ENCODE results near the gene CD300C.
"Not testable (repeated sequence)": the region's sequence is repeated elsewhere in the genome, so short reads cannot be mapped to it uniquely, and the experiment has no call there.

CD300C gene

DNA sequence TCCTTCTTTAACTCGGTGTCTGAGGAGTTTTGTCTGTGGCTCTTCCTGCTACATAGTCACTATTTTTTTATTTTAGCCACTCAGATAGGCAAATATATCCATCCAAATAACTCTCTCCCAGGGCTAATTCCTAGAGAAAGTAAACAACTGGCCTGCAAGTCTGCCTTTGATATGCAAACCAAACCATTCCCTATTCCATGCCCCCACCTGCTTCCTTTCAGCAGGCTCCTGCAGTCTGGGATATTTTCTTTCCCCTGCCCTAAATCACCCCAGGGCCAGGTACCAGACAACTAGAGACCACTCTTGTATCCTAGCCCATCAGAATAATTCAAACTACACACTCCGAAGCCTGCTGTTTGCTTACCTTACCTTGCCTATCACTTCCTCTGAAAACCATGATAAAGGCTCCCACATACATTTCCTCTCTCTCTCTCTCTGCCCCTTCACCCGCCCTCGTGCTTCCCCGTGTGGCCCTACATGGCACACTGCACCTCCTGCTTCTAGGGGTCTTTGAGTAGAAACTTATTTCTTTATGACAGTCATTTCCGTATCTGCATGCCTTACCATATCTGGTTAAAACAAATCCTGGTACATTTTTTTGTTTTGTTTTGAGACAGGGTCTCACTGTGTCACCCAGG, 13.1 kb upstream of the CD300C start:
- DNase-seq, result no peak

DNA sequence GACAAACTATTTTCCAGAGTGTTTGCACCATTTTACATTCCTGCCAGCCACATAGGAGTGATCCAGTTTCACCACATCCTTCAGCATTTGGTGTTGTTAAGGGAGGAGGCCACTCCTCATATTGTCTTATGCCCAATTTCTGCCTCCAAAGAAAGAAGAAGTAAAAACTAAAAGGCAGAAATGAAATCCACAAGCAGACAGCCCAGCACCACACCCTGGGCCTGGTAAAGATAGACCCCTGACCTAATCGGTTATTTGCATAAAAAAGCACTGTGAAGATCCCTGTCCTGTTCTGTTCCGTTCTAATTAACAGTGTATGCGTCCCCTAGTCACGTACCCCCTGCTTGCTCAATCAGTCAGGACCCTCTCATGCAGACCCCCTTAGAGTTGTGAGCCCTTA, 12.5 kb upstream of the CD300C start:
- not testable (repeated sequence) for DNase-seq

DNA sequence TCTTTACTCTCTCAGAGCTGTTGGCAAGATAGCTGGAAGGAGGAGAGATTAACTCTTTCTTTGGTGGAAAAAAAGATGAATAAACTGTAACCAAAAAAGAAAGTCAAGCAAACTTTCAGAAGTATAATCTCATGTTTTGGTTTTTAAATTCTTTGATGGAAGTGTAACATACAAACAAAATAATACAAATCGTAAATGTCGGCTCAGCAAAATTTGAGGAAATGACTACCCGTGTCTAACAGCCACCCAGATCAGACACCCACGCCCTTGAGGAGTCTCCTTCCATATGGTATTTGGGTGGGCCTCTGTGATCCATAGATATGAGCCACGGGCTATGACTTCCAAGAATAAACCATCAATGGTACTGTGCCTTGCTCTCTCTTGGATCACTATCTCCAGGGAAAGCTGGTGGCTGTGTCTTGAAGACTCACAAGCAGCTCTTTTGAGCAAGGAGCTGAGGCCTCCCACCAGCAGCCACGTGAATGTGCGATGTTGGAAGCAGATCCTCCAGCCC, 9.6 kb upstream of the CD300C start:
- DNase-seq, result no peak

DNA sequence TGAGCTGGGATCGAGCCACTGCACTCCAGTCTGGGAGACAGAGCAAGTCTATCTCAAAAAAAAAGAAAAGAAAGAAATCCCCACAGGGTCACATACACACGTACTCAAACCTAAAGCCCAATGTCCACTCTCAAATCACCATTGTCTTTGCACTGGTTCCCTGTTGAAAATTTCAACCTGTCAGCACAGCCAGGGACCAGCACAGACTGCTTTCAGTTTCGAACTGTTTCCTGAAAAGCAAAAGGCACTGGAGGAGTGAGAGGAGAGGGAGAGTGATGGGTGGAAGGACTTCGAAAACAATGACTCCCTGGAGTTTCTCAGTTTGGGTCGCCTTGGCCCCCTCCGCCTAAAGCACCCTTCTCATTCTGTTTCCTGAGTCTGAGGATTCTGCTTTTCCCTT, 9.0 kb upstream of the CD300C start:
- DNase-seq, result no peak

DNA sequence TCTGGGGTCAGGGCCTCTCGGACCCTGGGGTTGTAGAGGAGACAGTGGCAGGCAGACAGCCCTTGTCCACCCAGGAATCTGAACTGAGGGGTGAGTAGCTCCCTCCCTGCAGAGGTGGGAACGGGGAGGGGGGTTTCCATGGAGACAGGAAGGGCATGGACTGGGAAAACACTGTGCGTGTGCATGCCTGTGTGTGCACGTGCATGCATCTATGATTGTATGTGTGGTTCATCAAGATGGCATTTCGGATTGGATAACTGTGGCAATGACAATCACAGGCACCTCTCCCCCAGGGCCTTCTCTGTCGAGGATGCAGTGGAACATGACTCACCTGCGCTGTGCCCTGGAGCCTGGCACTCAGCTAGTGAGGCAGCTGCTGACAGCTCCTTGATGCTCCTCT, 6.1 kb upstream of the CD300C start:
- DNase-seq, result no peak

DNA sequence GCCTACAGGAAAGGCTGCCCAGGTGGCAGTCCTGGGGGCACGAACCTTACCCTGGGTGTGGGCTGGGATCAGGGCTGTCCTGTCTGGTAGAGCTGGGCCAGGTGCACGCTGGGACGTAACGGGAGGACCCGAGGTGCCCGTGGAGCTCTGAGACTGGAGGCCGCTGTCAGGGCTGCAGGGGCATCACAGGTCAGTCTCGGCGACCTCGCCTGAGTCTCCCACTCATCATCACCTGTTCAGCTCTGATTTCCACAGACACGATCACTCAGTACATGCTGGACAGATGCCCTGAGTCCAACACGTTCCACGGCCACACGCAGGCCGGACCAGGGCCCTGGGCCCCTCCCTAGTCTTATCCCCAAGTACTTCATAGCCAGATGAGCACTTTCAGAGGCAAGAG, 4.7 kb upstream of the CD300C start:
- no peak for DNase-seq

DNA sequence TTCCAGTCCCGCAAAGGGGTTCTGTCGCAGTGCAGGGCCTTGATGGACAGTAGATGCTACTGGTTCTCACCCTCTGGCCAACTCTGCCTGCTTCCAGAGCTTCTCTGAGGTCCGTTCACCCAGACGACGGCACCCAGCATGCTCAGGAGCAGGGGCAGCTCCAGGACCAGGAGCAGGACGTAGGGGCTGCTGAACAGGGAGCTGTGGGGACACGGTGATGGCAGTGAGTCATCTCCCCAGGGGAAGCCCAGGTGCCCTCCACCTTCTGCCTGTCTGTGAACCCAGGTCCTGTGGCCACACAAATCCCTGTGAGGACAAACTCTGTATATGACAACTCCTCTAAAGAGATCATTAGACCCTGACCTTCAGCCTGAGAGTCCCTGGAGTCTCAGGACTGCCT, 3.4 kb upstream of the CD300C start:
- no peak for DNase-seq

DNA sequence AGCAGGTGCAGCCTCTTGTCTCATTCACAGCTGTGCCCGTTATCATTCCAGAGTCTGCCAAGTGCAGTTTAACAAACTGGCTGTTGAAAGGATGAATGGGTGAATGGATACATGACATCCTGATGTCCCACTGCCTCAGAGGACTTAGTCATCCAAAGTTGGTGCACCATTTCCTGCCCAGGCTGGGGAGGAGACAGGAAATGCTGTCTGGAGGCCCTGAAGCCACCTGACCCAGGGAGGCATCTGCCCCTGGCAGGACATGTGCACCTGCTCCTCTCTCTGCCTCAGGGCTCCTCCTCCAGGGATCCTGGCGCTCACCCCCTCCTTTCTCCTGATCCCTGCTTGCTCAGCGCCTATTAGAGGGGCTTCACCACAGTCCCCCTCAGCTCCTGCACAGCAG, 1.8 kb upstream of the CD300C start:
- no peak for DNase-seq

DNA sequence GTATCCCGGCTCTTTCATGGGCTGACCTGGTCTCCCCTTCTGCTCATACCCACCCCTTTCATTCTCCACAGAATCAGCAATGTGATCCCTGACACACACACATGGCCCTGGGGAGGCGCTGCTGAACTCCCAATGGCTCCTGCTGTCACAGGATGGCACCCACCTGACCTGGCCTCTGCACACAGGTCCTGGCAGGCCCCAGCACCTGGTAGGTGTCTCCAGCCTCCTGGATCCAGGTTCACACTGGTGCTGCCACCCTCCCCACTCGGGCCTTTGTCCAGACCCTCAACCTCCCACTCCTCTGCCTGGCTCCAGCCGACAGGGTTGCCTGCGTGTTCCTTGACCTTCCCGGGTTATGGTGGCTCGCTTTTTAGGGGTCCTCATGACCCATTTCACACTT, 1.3 kb upstream of the CD300C start:
- no peak for DNase-seq

DNA sequence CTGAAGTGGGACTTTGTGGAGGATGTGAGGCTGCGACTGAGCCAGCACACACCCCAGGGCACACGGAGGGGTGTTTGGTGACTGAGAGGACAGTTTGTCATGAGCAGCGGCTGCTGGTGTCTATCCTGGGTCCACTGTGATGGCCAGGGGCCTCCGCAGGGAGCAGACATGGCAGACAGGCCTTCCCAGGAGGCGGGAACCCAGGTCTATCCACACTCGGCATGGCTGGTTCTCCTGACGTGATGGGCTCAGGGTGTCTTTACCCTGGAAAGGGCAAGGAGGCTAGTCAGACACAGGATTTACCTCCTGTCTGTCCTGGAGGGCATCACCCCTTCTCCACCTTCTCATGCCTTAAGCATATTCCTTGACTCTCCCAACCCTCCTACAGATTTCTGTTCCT, 671 bp upstream of the CD300C start:
- DNase-seq, result no peak

DNA sequence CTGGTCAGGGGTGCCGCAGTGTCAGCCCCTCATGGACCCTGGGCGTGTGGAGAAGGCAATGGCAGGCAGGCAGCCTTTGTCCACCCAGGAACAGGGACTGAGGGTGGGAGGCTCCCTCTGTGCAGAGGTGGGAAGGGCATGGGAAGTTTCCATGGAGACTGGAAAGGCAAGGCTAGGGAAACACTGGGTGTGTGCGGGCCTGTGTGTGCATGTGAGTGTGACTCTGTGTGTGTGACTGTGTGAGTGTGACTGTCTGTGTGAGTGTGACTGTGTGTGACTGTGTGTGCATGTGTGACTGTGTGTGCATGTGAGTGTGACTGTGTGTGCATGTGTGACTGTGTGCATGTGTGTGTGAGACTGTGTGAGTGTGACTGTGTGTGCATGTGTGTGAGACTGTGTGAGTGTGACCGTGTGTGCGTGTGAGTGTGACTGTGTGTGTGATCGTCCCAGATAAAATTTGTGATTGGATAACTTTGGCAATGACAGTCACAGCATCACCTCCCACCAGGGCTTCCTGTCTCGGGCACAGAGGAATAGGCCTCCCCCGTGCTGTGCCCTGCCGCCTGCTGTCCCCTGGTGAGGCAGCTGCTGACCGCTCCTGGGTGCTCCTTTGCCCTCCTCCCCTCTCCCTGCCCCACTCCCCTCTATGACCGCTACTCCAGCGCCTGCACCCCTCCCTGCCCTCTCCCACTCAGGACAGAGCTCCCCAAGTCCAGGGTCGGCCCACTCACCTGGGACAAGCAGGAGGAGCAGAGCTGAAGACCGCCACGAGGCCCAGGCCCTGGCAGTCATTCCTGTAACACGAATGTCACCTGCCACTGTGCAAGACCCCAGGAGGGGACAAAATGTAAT, 698 bp downstream of the CD300C start:
- no peak for DNase-seq

DNA sequence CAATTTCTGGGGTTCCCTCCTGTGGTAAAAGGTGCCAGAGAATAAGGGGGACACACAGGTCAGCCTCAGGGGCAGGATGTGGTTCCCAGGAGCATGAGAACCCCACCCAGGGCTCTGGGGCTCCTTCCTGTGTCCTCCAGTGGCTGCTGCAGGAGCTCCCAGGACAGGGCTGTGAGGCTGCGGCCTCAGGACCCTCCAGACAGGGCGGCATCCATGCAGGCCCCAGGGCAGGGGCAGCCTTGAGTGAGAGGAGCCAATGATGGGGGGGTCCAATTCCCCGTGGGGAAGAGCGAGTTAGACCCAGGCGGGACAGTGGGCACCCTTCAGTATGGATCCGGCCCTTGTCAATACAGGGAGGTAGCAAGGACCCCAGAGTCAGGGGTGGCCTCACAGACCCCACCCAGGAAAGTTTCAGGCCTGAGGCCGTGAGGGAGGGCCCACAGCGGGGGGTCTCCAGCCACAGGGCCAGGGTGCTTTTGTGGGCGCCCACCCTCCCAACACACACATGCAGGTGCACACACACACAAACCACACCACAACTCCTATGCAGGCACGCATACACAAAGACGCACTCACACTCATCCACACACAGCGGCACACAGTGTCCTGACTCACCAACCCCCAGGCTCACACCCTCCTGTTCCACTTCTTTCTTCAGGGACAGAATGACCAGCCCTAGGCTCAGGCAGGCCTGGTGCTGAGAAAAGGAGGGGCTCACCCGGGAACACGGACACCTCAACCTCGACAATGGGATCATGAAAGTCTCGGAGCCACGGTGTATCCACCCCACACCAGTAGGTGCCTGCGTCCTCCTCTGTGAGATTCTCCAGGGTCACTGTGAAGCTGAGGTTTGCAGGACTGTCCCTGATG, 1.8 kb downstream of the CD300C start:
- no peak for DNase-seq

DNA sequence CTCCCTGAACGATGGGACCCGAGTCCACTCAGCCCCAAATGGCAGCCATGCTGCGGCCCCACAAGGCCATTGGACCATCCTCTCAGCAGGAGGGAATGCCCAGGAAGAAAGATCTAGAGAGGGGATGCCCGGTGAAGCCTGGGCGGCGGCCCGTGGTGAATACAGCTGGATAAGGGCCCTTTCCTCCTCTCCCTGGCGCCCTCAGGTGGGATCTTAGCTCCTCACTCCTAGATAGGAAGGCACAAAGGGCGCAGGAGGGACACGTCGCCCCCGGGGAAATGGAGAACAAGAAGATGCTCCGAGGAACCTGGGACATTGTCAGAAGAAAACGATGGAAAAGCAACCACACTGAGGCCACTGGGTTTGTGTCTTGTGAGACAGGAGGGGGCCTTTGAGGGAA, 2.5 kb downstream of the CD300C start:
- no peak for DNase-seq

DNA sequence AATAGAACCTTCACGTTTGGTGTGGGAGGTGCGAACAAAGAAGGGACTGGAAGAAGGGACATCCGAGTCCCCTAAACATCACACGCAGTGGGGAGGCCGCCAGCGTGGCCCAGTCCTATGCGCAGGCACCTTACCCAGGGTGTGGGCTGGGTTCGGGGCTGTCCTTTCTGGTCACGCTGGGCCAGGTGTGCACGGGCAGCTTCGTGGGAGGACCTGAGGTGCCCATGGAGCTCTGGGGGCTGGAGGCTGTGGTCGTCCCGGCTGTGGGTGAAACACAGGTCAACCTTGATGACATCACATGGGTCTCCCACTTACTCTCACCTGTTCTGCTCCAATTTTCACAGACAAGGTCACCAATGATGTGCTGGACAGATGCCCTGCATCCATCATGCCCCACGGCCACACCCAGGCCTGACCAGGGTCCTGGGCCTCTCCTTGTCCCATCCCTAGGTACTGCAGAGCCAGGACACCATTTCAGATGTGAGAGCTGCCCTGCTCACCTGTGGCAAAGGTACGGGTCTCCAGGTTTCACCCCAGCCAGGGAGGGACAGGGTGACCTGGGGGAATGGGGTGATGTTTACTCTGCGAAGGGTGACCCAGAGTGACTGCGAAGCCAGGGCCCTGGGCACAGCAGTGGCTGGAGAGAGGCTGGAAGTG, 3.1 kb downstream of the CD300C start:
- no peak for DNase-seq

DNA sequence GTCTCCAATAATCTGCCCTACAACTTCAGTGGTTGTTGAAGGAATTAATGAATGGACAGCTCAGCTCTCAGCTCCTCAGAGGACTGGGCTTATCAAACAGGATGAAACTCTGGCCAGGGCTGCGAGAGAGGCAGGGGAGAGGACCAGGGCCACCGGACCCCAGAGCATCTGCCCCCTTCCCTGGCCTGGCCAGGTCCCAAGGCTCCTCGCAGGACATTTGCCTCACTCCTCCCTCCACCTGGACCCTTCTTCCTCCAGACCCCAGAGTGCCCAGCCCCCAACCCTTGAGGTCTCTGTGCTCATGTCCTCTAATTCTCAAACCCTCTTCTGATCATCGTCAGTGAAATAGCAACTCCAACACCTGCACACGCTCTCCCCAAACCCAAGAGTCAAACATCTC, 3.7 kb downstream of the CD300C start:
- no peak for DNase-seq

DNA sequence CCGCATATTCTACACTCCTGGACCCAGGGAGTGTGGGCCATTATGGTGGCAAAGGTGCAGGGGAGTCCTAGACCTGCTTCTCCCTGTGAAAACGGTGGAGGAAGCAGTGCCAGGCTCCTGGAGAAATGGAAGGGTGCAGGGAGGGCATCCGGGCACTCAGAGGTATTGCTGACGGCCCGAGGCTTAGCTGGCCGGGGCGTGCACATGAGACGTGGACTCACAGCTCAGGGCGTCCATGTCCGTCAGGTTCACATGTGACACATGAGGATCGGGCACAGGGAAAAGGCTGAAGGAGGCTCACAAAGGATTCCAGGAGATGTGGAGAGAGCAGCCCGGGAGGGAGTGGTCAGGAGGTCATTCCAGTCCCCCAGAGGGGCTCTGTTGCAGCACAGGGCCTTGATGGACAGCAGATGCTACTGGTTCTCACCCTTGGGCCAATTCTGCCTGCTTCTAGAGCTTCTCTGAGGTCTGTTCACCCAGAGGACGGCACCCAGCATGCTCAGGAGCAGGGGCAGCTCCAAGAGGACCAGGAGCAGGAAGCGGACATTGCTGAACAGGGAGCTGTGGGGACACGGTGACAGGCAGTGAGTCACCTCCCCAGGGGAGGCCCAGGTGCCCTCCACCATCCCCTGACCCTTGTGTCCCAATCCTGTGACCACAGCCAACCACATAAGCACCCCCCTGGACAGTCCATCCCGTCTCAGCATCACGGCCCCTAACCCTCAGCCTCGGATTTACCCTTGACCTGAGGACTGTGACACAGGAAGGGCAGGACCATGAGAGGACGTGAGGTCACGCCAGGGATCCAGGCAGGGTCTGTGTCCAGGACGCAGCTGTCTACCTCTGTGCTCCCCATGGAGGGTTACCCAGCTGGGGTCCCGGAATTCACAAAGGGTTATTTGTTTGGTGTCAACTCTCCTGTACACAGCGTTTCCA, 4.5 kb downstream of the CD300C start:
- DNase-seq, result no peak

DNA sequence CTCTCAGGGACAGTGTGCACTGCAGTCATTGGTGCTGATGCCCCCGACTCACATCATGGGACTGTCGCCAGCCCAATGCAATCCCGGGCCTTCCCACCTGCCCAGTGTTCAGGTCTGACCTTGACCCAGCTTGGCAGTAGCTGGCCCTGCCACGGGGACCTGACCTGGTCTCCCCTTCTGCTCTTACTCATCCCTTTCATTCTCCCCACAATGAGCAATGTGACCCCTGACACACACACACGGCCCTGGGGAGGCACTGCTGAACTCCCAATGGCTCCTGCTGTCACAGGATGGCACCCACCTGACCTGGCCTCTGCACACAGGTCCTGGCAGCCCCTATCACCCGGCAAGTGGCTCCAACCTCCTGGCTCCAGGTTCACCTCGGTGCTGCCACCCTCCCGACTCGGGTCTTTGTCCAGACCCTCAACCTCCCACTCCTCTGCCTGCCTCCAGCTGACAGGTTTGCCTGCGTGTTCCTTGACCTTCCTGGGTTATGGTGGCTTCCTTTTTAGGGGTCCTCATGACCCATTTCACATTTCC, 6.6 kb downstream of the CD300C start:
- no peak for DNase-seq

DNA sequence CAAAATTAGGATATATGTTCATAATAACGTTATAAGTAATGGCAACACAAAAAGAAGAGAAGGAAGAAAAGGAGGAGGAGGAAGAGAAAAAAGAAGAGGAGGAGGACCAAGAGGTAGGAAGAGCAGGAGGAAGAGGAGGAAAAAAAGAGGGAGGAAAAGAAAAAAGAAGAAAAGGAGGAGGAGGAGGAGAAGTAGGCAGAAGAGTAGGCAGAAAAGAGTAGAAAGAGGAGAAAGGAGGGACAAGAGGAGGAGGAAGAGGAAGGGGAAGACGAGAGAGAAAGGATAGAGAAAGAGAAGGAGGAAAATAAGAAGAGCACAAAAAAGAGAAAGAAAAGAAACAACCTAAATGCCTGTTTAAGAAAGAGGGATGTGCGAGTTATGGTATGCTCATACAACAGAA, 9.0 kb downstream of the CD300C start:
- no peak for DNase-seq

DNA sequence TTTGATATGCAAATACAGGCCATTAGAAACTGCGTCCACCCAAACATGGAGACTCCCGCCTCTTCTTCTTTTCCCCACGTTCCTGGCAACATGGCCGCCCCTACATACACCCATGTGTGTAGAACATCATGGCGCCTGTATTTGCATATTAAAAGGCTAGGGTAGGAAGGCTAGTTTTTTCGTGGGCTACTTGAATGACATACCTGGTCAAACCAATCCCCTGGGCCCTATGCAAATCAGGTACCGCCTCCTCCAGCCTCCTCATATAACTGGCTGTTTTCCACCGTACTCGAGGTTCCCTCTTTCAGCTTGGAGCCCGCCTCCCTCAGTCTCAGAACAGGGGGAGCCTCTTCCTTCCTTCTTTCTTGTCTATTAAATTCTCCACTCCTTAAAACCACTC, 13.8 kb downstream of the CD300C start:
- DNase-seq, result no peak

DNA sequence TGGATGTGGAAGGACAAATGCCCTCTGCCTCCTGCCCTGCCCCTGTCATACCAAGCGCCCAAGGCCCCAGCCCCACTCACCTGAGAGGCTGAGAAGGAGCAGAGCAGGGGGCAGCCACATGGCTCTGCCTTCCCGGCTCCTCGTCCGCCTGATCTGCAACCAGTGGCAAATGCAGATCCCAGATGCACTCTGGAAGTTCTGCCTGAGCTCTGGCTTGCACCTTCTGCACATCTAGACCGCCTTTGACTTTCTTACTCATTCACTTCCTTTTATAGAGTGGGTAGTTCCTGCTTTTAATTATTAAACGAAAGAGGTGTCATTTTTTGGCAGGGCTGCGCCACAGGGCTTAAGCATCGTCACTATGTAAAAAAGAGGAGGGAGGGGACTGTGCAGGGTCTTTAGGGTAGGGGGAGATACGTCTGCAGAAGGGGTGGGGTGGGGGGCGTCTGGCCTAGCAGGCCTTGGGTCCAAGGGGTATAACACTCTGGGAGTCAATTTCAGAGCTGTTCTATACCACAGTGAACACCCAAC, 14.6 kb downstream of the CD300C start, which contains the start of gene CD300LB:
Gene CD300LB, minus strand, starts transcription at position 245 of the 531 bp plus-strand sequence. Its CDS starts 125 bp downstream, at position 120.
- no peak for DNase-seq

DNA sequence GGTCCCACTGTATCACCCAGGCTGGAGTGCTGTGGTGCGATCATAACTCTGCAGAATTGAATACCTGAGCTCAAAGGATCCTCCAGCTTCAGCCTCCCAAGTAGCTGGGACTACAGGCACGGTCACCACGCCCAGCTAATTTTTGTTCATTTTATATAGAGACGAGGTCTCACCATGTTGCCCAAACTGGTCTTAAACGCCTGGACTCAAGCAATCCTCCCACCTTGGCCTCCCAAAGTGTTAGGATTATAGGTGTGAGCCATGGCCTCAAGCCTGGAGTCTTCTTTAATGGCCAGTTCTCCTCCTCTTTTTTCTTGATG, 15.1 kb downstream of the CD300C start:
- DNase-seq, result no peak
